H9 (cell line): ENCODE data around the gene CCN5. TPM values are rescaled to one million over a fixed set of nuclear protein-coding genes. Genes with fewer than 3 reads are reported as not detected.

ENCODE experiments used
- DNase-seq: peaks from one replicate; pipeline ENCODE4 v3.0.0-alpha.2; 2017
- H2AFZ ChIP-seq: one replicate; pipeline ENCODE4 v1.6.1; 2013; ENCODE audit warnings: mild to moderate bottlenecking, low read length, control low read depth, moderate library complexity
- H2AK5ac ChIP-seq: 2 replicates; pipeline ENCODE4 v1.6.1; 2013; ENCODE audit warnings: low read length, control low read depth, mixed read lengths; ENCODE audit not compliant: insufficient read length
- H2BK120ac ChIP-seq: one replicate; pipeline ENCODE4 v1.6.1; 2013; ENCODE audit warnings: low read depth, mild to moderate bottlenecking, low read length, control low read depth, inconsistent platforms; ENCODE audit not compliant: poor library complexity, severe bottlenecking
- H2BK12ac ChIP-seq: 2 replicates; pipeline ENCODE4 v1.6.1; 2013; ENCODE audit warnings: low read length, control low read depth, mixed read lengths, low read depth; ENCODE audit not compliant: insufficient read length
- H2BK15ac ChIP-seq: 2 replicates; pipeline ENCODE4 v1.6.1; 2013; ENCODE audit warnings: low read depth, low read length, control low read depth
- H2BK20ac ChIP-seq: one replicate; pipeline ENCODE4 v1.6.1; 2013; ENCODE audit warnings: low read depth, mild to moderate bottlenecking, low read length, control low read depth, inconsistent platforms; ENCODE audit not compliant: poor library complexity, severe bottlenecking
- H2BK5ac ChIP-seq: 2 replicates; pipeline ENCODE4 v1.6.1; 2013; ENCODE audit warnings: low read length, control low read depth, mixed read lengths; ENCODE audit not compliant: insufficient read length
- H3K14ac ChIP-seq: 2 replicates; pipeline ENCODE4 v1.6.1; 2013; ENCODE audit warnings: low read length, control low read depth; ENCODE audit not compliant: insufficient read depth
- H3K18ac ChIP-seq: 2 replicates; pipeline ENCODE4 v1.6.1; 2013; ENCODE audit warnings: low read depth, mild to moderate bottlenecking, mixed read lengths, low read length, control low read depth; ENCODE audit not compliant: insufficient read length
- H3K23ac ChIP-seq: 2 replicates; pipeline ENCODE4 v1.6.1; 2013; ENCODE audit warnings: low read length, control low read depth, mixed read lengths, low read depth; ENCODE audit not compliant: insufficient read length
- H3K23me2 ChIP-seq: 2 replicates; pipeline ENCODE4 v1.6.1; 2013; ENCODE audit warnings: low read depth, mild to moderate bottlenecking, mixed read lengths, low read length, control low read depth; ENCODE audit not compliant: insufficient read length, poor library complexity, severe bottlenecking
- H3K27ac ChIP-seq: 2 replicates; pipeline ENCODE4 v1.5.1; 2013; ENCODE audit warnings: low read length, control low read depth, mixed read lengths, low read depth; ENCODE audit not compliant: insufficient read length
- H3K27me3 ChIP-seq: 2 replicates; pipeline ENCODE4 v1.6.1; 2013; ENCODE audit warnings: low read length, control low read depth, inconsistent platforms; ENCODE audit not compliant: insufficient read depth
- H3K4ac ChIP-seq: 2 replicates; pipeline ENCODE4 v1.6.1; 2013; ENCODE audit warnings: low read depth, mild to moderate bottlenecking, control low read depth, inconsistent platforms, low read length, moderate library complexity
- H3K4me1 ChIP-seq: 2 replicates; pipeline ENCODE4 v1.6.1; 2013; ENCODE audit warnings: low read length, control low read depth, inconsistent platforms; ENCODE audit not compliant: insufficient read depth
- H3K4me2 ChIP-seq: 2 replicates; pipeline ENCODE4 v1.6.1; 2013; ENCODE audit warnings: low read length, control low read depth, mixed read lengths; ENCODE audit not compliant: insufficient read length, insufficient read depth
- H3K56ac ChIP-seq: 2 replicates; pipeline ENCODE4 v1.6.1; 2013; ENCODE audit warnings: low read depth, mild to moderate bottlenecking, mixed read lengths, low read length, control low read depth; ENCODE audit not compliant: insufficient read length
- H3K79me1 ChIP-seq: 2 replicates; pipeline ENCODE4 v1.6.1; 2013; ENCODE audit warnings: low read depth, mild to moderate bottlenecking, moderate library complexity, low read length, control low read depth, inconsistent platforms; ENCODE audit not compliant: insufficient read depth, poor library complexity, severe bottlenecking
- H3K79me2 ChIP-seq: 2 replicates; pipeline ENCODE4 v1.6.1; 2013; ENCODE audit warnings: low read length, control low read depth, inconsistent platforms; ENCODE audit not compliant: insufficient read depth
- H3K9ac ChIP-seq: 2 replicates; pipeline ENCODE4 v1.6.1; 2013; ENCODE audit warnings: low read length, control low read depth, mixed read lengths; ENCODE audit not compliant: insufficient read length; ENCODE audit errors: extremely low read depth
- H3K9me3 ChIP-seq: one replicate; pipeline ENCODE4 v1.6.1; 2013; ENCODE audit warnings: low read depth, low read length, inconsistent platforms; ENCODE audit not compliant: control insufficient read depth
- H3T11ph ChIP-seq: one replicate; pipeline ENCODE4 v1.6.1; 2013; ENCODE audit warnings: mild to moderate bottlenecking, low read length, control low read depth, inconsistent platforms
- H4K20me1 ChIP-seq: one replicate; pipeline ENCODE4 v1.6.1; 2013; ENCODE audit not compliant: control insufficient read depth, insufficient read length, insufficient read depth
- H4K5ac ChIP-seq: 2 replicates; pipeline ENCODE4 v1.6.1; 2013; ENCODE audit warnings: low read depth, mild to moderate bottlenecking, mixed read lengths, low read length, control low read depth; ENCODE audit not compliant: insufficient read length
- H4K8ac ChIP-seq: replicated peaks from 2 replicates; pipeline ENCODE4 v1.6.1; 2013; ENCODE audit warnings: low read length, control low read depth, mixed read lengths, low read depth; ENCODE audit not compliant: insufficient read length
- H4K91ac ChIP-seq: 2 replicates; pipeline ENCODE4 v1.6.1; 2013; ENCODE audit warnings: low read depth, mild to moderate bottlenecking, moderate library complexity, mixed read lengths, low read length, control low read depth; ENCODE audit not compliant: insufficient read length
- H3K27ac Mint-ChIP-seq, 3 experiments: 2 replicates in 2 of 3; 3 replicates in 1 of 3; pipeline ENCODE4 v1.8.0; 2020 to 2021; ENCODE audit warnings: mixed read lengths in 3 of 3, mild to moderate bottlenecking in 1 of 3, moderate library complexity in 1 of 3
- H3K27me3 Mint-ChIP-seq: 2 replicates; pipeline ENCODE4 v1.8.0; 2021; ENCODE audit warnings: low read depth, mild to moderate bottlenecking, moderate library complexity, mixed read lengths
- H3K36me3 Mint-ChIP-seq, 3 experiments: 2 replicates in 2 of 3; 3 replicates in 1 of 3; pipeline ENCODE4 v1.8.0; 2020 to 2021; ENCODE audit warnings: low read depth in 3 of 3, mixed read lengths in 3 of 3; ENCODE audit not compliant: insufficient read depth in 1 of 3
- H3K4me1 Mint-ChIP-seq, 2 experiments: 2 replicates each; pipeline ENCODE4 v1.8.0; 2020; ENCODE audit warnings: mixed read lengths in 2 of 2
- H3K4me3 Mint-ChIP-seq, 2 experiments: 2 replicates in 1 of 2; 3 replicates in 1 of 2; pipeline ENCODE4 v1.8.0; 2020 to 2021; ENCODE audit warnings: mild to moderate bottlenecking in 2 of 2, mixed read lengths in 2 of 2, moderate library complexity in 1 of 2
- H3K9me3 Mint-ChIP-seq, 2 experiments: 2 replicates in 1 of 2; 3 replicates in 1 of 2; pipeline ENCODE4 v1.8.0; 2020; ENCODE audit warnings: mild to moderate bottlenecking in 2 of 2, mixed read lengths in 2 of 2, moderate library complexity in 1 of 2
- CTCF ChIP-seq: fragments of 200-600 bp; sonication (generic); conservative IDR thresholded peaks from 3 replicates; pipeline ENCODE4 v1.8.0; 2021; ENCODE audit warnings: antibody characterized with exemption, mild to moderate bottlenecking
- WGBS: extraction: QIAGEN DNeasy Blood & Tissue Kit; methylation state at CpG from one replicate; pipeline ENCODE4 v1.1.7; 2013; ENCODE audit warnings: missing lambda C conversion rate, low lambda C conversion rate, mixed read lengths; ENCODE audit not compliant: insufficient read length; ENCODE audit errors: extremely low coverage; 5-methylcytosine and 5-hydroxymethylcytosine counted together
- total RNA-seq: library from RNA; stranded (reverse); gene quantifications from 2 replicates; pipeline ENCODE4 v1.2.1, GENCODE V29; 2021

CCN5 gene
- total RNA-seq, 1 experiment from 2014 or later: not detected

DNA sequence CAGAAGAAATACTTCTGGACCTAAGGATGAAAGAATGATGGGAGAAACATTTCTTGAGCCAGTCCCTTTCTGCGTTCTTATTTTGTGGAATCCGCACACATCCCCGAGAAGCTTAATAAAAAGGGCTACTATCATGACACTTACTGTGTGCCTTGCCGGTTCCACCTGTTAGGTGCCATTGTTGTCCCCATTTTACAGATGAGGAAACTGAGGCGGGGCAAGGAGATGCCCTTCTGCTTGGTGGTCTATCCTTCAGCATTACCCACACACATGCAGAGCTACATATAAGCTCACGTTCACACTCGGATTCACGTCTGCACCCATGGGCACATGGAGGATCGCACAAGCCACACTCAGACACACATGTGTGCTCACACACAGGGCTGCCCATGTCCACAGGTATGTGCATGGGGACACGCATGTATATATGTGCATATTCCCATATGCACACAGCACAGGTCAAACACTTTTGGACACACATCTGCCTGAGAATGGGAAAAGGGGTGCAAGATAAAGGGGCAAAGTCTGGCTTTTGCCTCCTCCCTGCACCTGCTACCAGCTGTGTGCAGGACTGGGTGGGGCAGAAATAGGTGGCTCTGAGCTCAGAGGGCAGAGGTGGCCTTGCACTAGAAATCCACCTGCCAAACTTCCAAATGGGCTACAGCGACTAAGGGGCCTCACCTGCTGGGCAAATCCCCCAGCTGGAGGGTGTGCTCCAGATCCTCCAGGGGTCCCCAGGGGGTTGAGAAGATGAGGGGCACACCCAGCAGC is 33.2 kb upstream of the CCN5 start:
- H3K36me3 Mint-ChIP-seq: no peaks in the 10 kb centered on the region

More for the DNA sequence above, 33.2 kb upstream of the CCN5 start:
- Histone ChIP-seq H4K8ac (no peak overlapping the region), H3K9me3 (no peaks in the 10 kb centered on the region), H3T11ph (no peak overlapping the region), H2BK5ac (no peak overlapping the region), H3K56ac (no peak overlapping the region), H3K79me2 (no peaks in the 10 kb centered on the region), H2AFZ (no peak overlapping the region), H3K14ac (no peak overlapping the region), H4K20me1 (no peaks in the 10 kb centered on the region), H3K4me2 (no peak overlapping the region), H4K5ac (no peak overlapping the region), H3K27me3 (no peaks in the 10 kb centered on the region), H3K9ac (no peak overlapping the region), H3K79me1 (no peaks in the 10 kb centered on the region), H2BK20ac (no peak overlapping the region), H3K4ac (no peak overlapping the region), H3K23ac (no peak overlapping the region), H3K4me1 (no peaks in the 10 kb centered on the region), H2AK5ac (no peak overlapping the region), H2BK120ac (no peak overlapping the region), H4K91ac (no peak overlapping the region), H3K23me2 (no peaks in the 10 kb centered on the region), H2BK12ac (no peak overlapping the region), H2BK15ac (no peak overlapping the region), H3K27ac (no peak overlapping the region), H3K18ac (no peak overlapping the region)
- no peak for TF ChIP-seq CTCF
- no peak for DNase-seq
- peaks cover 0 to 1% of the 10 kb centered on the region in 2 experiments; a peak in 1 of 5 replicates for H3K9me3 Mint-ChIP-seq
- H3K4me1 Mint-ChIP-seq: peaks cover 24 to 25% of the 10 kb centered on the region in 2 experiments
- H3K27me3 Mint-ChIP-seq: peaks cover 11% of the 10 kb centered on the region
- WGBS: no CpG with 5 or more reads among the region's 11 CpGs
- H3K27ac Mint-ChIP-seq: no peak overlapping the region
- no peak overlapping the region for H3K4me3 Mint-ChIP-seq
